ENCODE data around the gene CIAO1. TPM values are rescaled to one million over a fixed set of nuclear protein-coding genes. Genes with fewer than 3 reads are reported as not detected.
"Not testable (repeated sequence)": the region's sequence is repeated elsewhere in the genome, so short reads cannot be mapped to it uniquely, and the experiment has no call there.

Gene CIAO1
- total and polyA plus RNA-seq, 8 donors, result 25.0 to 40.0 (median 29.3) TPM

DNA sequence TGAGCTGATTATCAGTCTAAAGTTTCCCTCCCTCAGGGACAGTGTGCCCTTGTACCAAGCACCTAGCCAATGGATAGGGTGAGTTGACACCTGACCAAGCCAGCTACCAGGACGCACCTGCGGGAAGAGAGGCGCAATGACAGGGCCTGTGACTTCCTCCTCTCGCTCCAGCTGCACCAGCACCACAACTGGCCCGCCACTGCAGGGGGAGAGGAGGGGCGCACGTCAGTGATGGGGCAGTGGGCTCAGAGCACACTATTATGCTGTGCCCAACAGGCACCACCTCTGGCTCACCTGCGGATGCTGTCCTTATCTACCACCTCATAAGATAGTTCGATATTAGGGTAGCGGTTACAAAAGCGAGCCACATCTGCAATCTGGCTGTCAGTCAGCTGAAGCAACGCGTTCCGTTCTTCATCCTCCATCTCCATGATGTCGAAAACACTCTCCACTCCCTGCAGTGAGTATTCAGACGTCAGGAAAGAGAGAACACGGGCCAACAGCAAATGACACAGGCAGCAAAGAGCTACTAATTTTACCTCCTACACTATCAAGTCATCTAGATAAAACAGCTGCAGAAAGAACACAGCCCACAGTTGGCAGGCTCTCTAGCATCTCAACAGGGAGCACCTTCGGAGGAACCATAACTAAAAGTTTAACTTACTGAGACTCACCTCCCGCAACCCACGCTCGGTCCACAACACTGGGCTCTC lies 10.9 kb downstream of the CIAO1 start:
- no peak for DNase-seq
- no peak for TF ChIP-seq CTCF (IDR thresholded peaks at IDR 0.05)
- no peak for FAIRE-seq
- intact Hi-C loops (cut with DNase I), result no loop called here
- Histone ChIP-seq H3K27ac (no peak overlapping the region), H3K36me3 (peaks cover 5 to 81% (median 54%) of the 10 kb centered on the region in 3 donors), H3K27me3 (no peaks in the 10 kb centered on the region), H3K4me3 (no peak overlapping the region), H3K4me1 (no peaks in the 10 kb centered on the region), H3K9me3 (no peaks in the 10 kb centered on the region)
- 90 to 93% methylated on average over 21 of the region's 21 CpGs for WGBS, 2 donors
- no peak for ATAC-seq

DNA sequence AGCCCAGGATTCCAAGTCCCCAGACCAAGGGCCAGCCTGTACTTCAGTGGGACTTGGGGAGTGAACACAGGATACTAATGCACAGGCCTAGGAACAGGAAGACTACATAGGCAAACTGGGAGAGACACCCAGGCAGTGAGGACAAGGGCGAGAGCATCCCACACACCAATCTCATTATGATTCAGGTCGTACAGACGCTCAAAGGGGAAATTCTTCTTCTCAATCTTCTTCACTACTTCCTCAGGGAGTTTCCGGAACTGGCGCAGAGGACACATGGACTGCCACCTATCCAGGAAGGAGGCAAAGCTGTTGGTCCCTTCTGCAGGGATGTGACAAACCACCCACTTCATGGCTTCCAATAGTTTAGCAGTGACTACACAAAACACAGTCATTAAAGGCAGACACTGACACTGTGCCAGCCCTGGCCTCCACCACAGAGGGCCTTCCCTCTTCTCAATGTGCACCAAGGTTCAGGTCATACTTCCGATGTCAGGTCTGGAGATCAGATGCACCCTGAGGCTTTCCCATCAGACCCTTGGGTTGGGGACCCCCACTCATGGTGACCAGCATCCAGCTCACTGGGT lies 21.3 kb downstream of the CIAO1 start:
- DNase-seq, result no peak
- Histone ChIP-seq H3K36me3 (peaks cover 26 to 98% (median 95%) of the 10 kb centered on the region in 3 donors), H3K4me1 (no peaks in the 10 kb centered on the region), H3K27me3 (no peaks in the 10 kb centered on the region), H3K4me3 (no peak overlapping the region), H3K9me3 (no peaks in the 10 kb centered on the region), H3K27ac (no peak overlapping the region)
- intact Hi-C loops (cut with DNase I), result no loop called here
- FAIRE-seq, result no peak
- no peak for ATAC-seq
- 92 to 93% methylated on average over 6 of the region's 6 CpGs for WGBS, 2 donors
- TF ChIP-seq CTCF (IDR thresholded peaks at IDR 0.05), result no peak

- intact Hi-C loops (cut with DNase I), result no loop called here
- WGBS, 2 donors, result 87 to 94% methylated on average over 5 of the region's 5 CpGs
- H3K36me3 ChIP-seq, result peaks cover 23 to 99% (median 65%) of the 10 kb centered on the region in 3 donors
These were observed 25.7 kb downstream of the CIAO1 start for GRCh38 chr2:96291751-96292150.

DNA sequence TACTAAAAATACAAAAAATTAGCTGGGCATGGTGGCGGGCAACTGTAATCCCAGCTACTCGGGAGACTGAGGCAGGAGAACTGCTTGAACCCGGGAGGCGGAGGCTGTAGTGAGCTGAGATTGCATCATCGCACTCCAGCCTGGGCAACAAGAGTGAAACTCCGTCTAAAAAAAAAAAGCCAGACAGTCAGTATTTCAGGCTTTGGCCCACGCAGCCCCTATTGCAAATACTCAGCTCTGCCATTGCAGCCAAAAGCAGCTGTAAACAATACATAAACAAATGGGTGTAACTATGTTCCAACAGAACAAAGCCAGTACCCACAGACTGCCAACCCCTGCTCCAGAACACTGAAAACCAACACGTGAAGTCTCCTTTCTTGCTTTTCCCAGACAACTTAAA lies 28.2 kb downstream of the CIAO1 start:
- WGBS, 2 donors, result 91 to 94% methylated on average over 8 of the region's 8 CpGs
- H3K27me3 ChIP-seq; ATAC-seq; H3K27ac ChIP-seq; H3K9me3 ChIP-seq; H3K4me1 ChIP-seq; DNase-seq; H3K4me3 ChIP-seq; FAIRE-seq; intact Hi-C loops (cut with DNase I): not testable (repeated sequence)
- peaks cover 27 to 99% (median 69%) of the 10 kb centered on the region in 3 donors for H3K36me3 ChIP-seq

More at GRCh38 chr2:96291751-96292150, 25.7 kb downstream of the CIAO1 start:
- H3K4me3 ChIP-seq, result no peak overlapping the region
- no peaks in the 10 kb centered on the region for H3K9me3 ChIP-seq
- FAIRE-seq (no peak), DNase-seq (peak in 1 of 6 donors; percentile 14), ATAC-seq (no peak)
- no peaks in the 10 kb centered on the region for H3K27me3 ChIP-seq
- H3K27ac ChIP-seq, result no peak overlapping the region
- no peak for TF ChIP-seq CTCF (IDR thresholded peaks at IDR 0.05)
- H3K4me1 ChIP-seq, result no peaks in the 10 kb centered on the region

DNA sequence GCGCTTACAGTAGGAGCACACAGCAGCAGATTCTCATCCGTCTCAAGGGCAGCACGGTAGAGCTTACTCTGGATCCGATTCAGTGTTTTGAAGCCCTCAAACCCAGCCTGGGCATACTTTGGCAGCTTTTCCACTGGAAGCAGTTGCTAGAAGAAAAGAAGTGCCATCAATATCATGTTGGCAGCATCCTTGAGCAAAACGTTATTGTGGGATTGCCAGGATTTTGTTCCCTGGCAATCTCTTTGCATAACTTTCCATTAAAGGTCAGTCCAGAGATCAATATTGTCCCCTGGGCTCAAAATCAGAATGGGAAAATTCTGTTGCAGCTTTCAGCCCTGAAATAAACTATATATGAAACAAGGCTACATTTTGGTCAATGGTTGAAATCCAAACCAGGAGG lies 30.9 kb downstream of the CIAO1 start:
- no peak for TF ChIP-seq CTCF (IDR thresholded peaks at IDR 0.05)

More for the DNA sequence above, 30.9 kb downstream of the CIAO1 start:
- Histone ChIP-seq H3K36me3 (peaks cover 23 to 99% (median 55%) of the 10 kb centered on the region in 3 donors), H3K9me3 (no peaks in the 10 kb centered on the region), H3K27ac (no peak overlapping the region), H3K27me3 (no peaks in the 10 kb centered on the region), H3K4me3 (no peak overlapping the region), H3K4me1 (no peaks in the 10 kb centered on the region)
- intact Hi-C loops (cut with DNase I), result no loop called here
- no peak for ATAC-seq
- DNase-seq, result no peak
- 77 to 78% methylated on average over 5 of the region's 5 CpGs for WGBS, 2 donors
- no peak for FAIRE-seq
